GM23338 (cell line): Measurements from ENCODE around the gene CHPF. TPM values are rescaled to one million over a fixed set of nuclear protein-coding genes. Genes with fewer than 3 reads are reported as not detected.
A peak's percentile ranks its signal among the peaks of the same experiment; 100 is the strongest.

ENCODE experiments used
- ATAC-seq: fragments of 200-7000 bp; cut with Tn5 transposase; 3 replicates; pipeline ENCODE4 v1.9.1; 2020
- DNase-seq: peaks from one replicate; pipeline ENCODE4 v3.0.0-alpha.2; 2015; ENCODE audit warnings: low spot score
- H2AFZ ChIP-seq: fragments of 200-600 bp; sonication (generic); 2 replicates; pipeline ENCODE4 v1.8.0; 2016; ENCODE audit warnings: antibody characterized with exemption, mild to moderate bottlenecking, moderate library complexity
- H3F3A ChIP-seq: fragments of 200-600 bp; sonication (generic); replicated peaks from 2 replicates; pipeline ENCODE4 v1.8.0; 2017; ENCODE audit warnings: antibody characterized with exemption, mixed run types, low read depth
- H3K27ac ChIP-seq: fragments of 200-600 bp; sonication (generic); 2 replicates; pipeline ENCODE4 v1.6.1; 2016; ENCODE audit warnings: low read depth
- H3K27me3 ChIP-seq: fragments of 200-600 bp; sonication (generic); 2 replicates; pipeline ENCODE4 v1.8.0; 2016; ENCODE audit warnings: mild to moderate bottlenecking, mixed run types, moderate library complexity; ENCODE audit not compliant: insufficient read depth
- H3K36me3 ChIP-seq: fragments of 200-600 bp; sonication (generic); 2 replicates; pipeline ENCODE4 v1.8.0; 2016; ENCODE audit warnings: mild to moderate bottlenecking; ENCODE audit not compliant: insufficient read depth
- H3K4me1 ChIP-seq: fragments of 200-600 bp; sonication (generic); 2 replicates; pipeline ENCODE4 v1.8.0; 2016; ENCODE audit warnings: mild to moderate bottlenecking, moderate library complexity; ENCODE audit not compliant: insufficient read depth
- H3K4me2 ChIP-seq: fragments of 200-600 bp; sonication (generic); 2 replicates; pipeline ENCODE4 v1.7.1; 2017; ENCODE audit warnings: mixed run types
- H3K4me3 ChIP-seq: fragments of 200-600 bp; sonication (generic); 2 replicates; pipeline ENCODE4 v1.6.1; 2016; ENCODE audit warnings: mixed run types
- H3K79me2 ChIP-seq: fragments of 200-600 bp; sonication (generic); replicated peaks from 2 replicates; pipeline ENCODE4 v1.8.0; 2017; ENCODE audit warnings: mild to moderate bottlenecking; ENCODE audit not compliant: insufficient read depth
- H3K9me2 ChIP-seq: fragments of 200-600 bp; sonication (generic); 2 replicates; pipeline ENCODE4 v1.8.0; 2017; ENCODE audit not compliant: insufficient read depth
- H4K20me1 ChIP-seq: fragments of 200-600 bp; sonication (generic); replicated peaks from 2 replicates; pipeline ENCODE4 v1.8.0; 2017; ENCODE audit warnings: mild to moderate bottlenecking; ENCODE audit not compliant: insufficient read depth
- H3K27ac Mint-ChIP-seq: 2 replicates; pipeline ENCODE4 v1.8.0; 2020; ENCODE audit warnings: inconsistent platforms, mild to moderate bottlenecking, moderate library complexity, mixed read lengths
- H3K27me3 Mint-ChIP-seq: 3 replicates; pipeline ENCODE4 v1.8.0; 2022; ENCODE audit warnings: low read depth, mild to moderate bottlenecking, moderate library complexity, mixed read lengths, inconsistent platforms; ENCODE audit not compliant: insufficient read depth, poor library complexity
- H3K36me3 Mint-ChIP-seq: 3 replicates; pipeline ENCODE4 v1.8.0; 2021; ENCODE audit warnings: low read depth, mild to moderate bottlenecking, inconsistent platforms, moderate library complexity, mixed read lengths
- H3K4me1 Mint-ChIP-seq: 3 replicates; pipeline ENCODE4 v1.8.0; 2020; ENCODE audit warnings: mild to moderate bottlenecking, inconsistent platforms, mixed read lengths
- H3K4me3 Mint-ChIP-seq: 3 replicates; pipeline ENCODE4 v1.8.0; 2021; ENCODE audit warnings: moderate library complexity, mild to moderate bottlenecking, inconsistent platforms, mixed read lengths
- H3K9me3 Mint-ChIP-seq: 3 replicates; pipeline ENCODE4 v1.8.0; 2020; ENCODE audit warnings: moderate library complexity, mild to moderate bottlenecking, inconsistent platforms, mixed read lengths
- EZH2 ChIP-seq: fragments of 200-600 bp; sonication (generic); IDR thresholded peaks from one replicate; pipeline ENCODE4 v1.8.0; 2017; ENCODE audit warnings: antibody characterized with exemption, mild to moderate bottlenecking, low read depth; ENCODE audit not compliant: unreplicated experiment
- NANOG ChIP-seq: IDR thresholded peaks from 2 replicates; pipeline ENCODE4 v1.6.1; 2016; ENCODE audit warnings: antibody characterized with exemption, borderline replicate concordance
- POLR2AphosphoS5 ChIP-seq: IDR thresholded peaks from 2 replicates; pipeline ENCODE4 v1.6.1; 2016; ENCODE audit warnings: antibody characterized with exemption, low read depth
- STAT1 ChIP-seq: IDR thresholded peaks from one replicate; pipeline ENCODE4 v1.6.1; 2016; ENCODE audit warnings: antibody characterized with exemption; ENCODE audit not compliant: unreplicated experiment
- ZNF114 ChIP-seq: fragments of 250-450 bp; sonication (Bioruptor Pico); IDR thresholded peaks from 2 replicates; pipeline ENCODE4 v1.5.0; 2020; ENCODE audit warnings: mild to moderate bottlenecking, moderate library complexity
- ZNF331 ChIP-seq: fragments of 250-450 bp; sonication (Bioruptor Pico); IDR thresholded peaks from 2 replicates; pipeline ENCODE4 v1.5.0; 2020; ENCODE audit warnings: low read depth, mild to moderate bottlenecking, moderate library complexity
- polyA plus RNA-seq: library from polyadenylated mRNA; unstranded; fragments of >200 nt; fragmentation: Nextera tagmentation; extraction: Ambion mirVana; gene quantifications from 2 replicates; pipeline ENCODE4 v1.2.1, GENCODE V29; 2016
- total RNA-seq: library from RNA; depleted of rRNA; stranded (reverse); fragments of >200 nt; shearing (Covaris generic); gene quantifications from 2 replicates; pipeline ENCODE4 v1.2.3, GENCODE V29; 2014
- TF ChIP-seq, protein P1 (sequence below), 2 experiments: fragments of 200-600 bp in 1 of 2; sonication (generic) in 1 of 2; conservative IDR thresholded peaks; 2 replicates each; pipeline versions ENCODE4 v1.5.1 to v1.6.1; 2016 to 2017; ENCODE audit warnings: antibody characterized with exemption in 2 of 2, low read depth in 2 of 2, mild to moderate bottlenecking in 2 of 2, moderate library complexity in 1 of 2
- TF ChIP-seq, protein P2 (sequence below): IDR thresholded peaks from 2 replicates; pipeline ENCODE4 v1.6.1; 2016; ENCODE audit warnings: antibody characterized with exemption
- TF ChIP-seq, protein P3 (sequence below): fragments of 250-450 bp; sonication (Bioruptor Pico); IDR thresholded peaks from 2 replicates; pipeline ENCODE4 v1.5.0; 2020; ENCODE audit warnings: mild to moderate bottlenecking, moderate library complexity

CHPF gene
- total and polyA plus RNA-seq, 2 experiments from 2014 or later, result 36.5 to 252 TPM

DNA sequence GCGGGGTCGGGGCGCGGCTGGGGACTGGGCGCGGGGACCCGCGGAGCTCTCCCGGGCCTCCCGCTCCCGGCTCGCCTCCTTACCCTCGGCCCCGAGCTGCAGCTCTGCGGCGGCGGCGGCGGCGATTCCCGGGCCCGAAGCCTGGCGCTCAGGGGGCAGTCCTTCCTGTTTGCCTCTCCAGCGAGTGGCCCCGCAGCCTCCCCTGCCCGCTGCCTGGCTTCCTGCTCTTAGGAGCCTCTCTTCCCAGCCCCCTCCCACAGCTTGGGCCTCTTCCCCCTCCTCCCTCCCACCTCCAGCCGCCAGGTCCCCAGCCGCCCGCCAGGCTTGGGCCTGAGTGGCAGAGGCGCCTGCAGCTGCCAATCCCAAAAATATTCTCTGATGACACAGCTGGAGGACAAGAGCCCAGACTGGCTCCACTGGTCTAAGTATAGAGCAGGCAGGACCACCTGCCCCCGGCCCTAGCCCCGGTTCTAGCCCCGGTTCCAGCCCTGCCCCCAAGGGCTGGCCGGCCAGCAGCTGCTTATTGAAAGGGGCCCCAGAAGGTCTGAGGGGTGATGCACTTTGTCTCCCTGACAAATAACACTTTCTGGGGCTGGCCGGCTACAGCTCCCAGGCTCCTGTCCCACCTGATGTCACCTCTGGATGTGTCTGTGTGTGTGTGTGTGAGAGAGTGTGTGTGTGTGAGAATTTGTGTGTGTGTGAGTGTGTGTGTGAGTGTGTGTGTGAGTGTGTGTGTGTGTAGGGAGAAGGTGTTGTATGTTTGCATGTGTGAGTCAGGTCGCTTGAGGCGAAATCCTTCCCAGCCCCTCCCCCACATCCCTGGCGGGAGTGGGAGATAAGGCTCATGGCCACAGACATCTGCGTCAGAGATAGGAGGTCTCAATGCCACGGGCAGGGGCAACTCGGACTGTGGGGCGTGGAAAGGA lies 28.0 kb upstream of the CHPF start, which contains the start of gene OBSL1:
Gene OBSL1, minus strand, starts transcription at position 229 of the 926 bp plus-strand sequence. CDS start 307 bp downstream, outside the sequence.
- H3K79me2 ChIP-seq, result peaks cover 10% of the 10 kb centered on the region; the same call in 1 of the 2 replicates
- Mint-ChIP-seq H3K27ac (peak within 1 kb of the TSS; percentile 90), H3K4me1 (peaks cover 46% of the 10 kb centered on the region), H3K27me3 (peaks cover 30% of the 10 kb centered on the region), H3K4me3 (peak within 1 kb of the TSS; percentile 79), H3K9me3 (peaks cover 2% of the 10 kb centered on the region; the same call in 1 of the 3 replicates), H3K36me3 (peaks cover 35% of the 10 kb centered on the region)
- peak within 1 kb of the TSS; percentile 91 for H3K27ac ChIP-seq
- H3K9me2 ChIP-seq, result 0 out of 2 replicates have a peak, but pooled peaks cover 4% of the 10 kb centered on the region
- peaks cover 42% of the 10 kb centered on the region for H3K4me1 ChIP-seq
- H2AFZ ChIP-seq, result peak within 1 kb of the TSS; percentile 14; the same call in 1 of the 2 replicates
- no peaks in the 10 kb centered on the region for H3K36me3 ChIP-seq
- H4K20me1 ChIP-seq, result no peaks in the 10 kb centered on the region
- DNase-seq (peak; percentile 95), ATAC-seq (peak; percentile 75)
- H3F3A ChIP-seq, result peaks cover 18% of the 10 kb centered on the region
- H3K4me3 ChIP-seq, result peak within 1 kb of the TSS; percentile 71
- H3K27me3 ChIP-seq, result peaks cover 13% of the 10 kb centered on the region
- TF ChIP-seq, protein P1, sequence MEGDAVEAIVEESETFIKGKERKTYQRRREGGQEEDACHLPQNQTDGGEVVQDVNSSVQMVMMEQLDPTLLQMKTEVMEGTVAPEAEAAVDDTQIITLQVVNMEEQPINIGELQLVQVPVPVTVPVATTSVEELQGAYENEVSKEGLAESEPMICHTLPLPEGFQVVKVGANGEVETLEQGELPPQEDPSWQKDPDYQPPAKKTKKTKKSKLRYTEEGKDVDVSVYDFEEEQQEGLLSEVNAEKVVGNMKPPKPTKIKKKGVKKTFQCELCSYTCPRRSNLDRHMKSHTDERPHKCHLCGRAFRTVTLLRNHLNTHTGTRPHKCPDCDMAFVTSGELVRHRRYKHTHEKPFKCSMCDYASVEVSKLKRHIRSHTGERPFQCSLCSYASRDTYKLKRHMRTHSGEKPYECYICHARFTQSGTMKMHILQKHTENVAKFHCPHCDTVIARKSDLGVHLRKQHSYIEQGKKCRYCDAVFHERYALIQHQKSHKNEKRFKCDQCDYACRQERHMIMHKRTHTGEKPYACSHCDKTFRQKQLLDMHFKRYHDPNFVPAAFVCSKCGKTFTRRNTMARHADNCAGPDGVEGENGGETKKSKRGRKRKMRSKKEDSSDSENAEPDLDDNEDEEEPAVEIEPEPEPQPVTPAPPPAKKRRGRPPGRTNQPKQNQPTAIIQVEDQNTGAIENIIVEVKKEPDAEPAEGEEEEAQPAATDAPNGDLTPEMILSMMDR (conservative IDR thresholded peaks at IDR 0.05; ENCODE audit: low read depth in 2 of 2), result no peak
- TF ChIP-seq, protein P2, sequence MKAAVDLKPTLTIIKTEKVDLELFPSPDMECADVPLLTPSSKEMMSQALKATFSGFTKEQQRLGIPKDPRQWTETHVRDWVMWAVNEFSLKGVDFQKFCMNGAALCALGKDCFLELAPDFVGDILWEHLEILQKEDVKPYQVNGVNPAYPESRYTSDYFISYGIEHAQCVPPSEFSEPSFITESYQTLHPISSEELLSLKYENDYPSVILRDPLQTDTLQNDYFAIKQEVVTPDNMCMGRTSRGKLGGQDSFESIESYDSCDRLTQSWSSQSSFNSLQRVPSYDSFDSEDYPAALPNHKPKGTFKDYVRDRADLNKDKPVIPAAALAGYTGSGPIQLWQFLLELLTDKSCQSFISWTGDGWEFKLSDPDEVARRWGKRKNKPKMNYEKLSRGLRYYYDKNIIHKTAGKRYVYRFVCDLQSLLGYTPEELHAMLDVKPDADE, result peak; percentile 34; the same call in 1 of the 2 replicates
- TF ChIP-seq NANOG (no peak), POLR2AphosphoS5 (peak; percentile 68)
- H3K4me2 ChIP-seq, result peak within 1 kb of the TSS; percentile 89

DNA sequence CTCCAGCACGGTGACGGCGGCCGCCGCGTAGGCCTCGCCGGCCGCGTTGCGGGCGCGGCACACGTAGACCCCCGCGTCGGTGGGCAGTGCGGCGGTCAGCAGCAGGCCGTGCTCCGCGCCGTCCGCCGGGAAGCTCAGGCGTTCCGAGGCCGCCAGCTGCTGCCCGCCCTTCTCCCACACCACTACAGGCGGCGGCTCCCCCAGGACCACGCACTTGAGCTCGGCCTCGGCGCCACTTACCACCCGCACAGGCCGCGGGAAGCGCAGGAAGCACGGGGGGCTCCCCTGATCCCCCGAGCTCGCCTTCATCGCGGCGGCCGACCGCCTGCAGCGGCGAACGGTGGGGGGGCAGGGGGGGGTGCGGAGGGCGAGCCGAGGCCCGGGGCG lies 27.3 kb upstream of the CHPF start:
- peaks cover 41% of the 10 kb centered on the region for H3K4me1 ChIP-seq
- H3K4me2 ChIP-seq, result peak overlapping the region; percentile 89
- DNase-seq (no peak), ATAC-seq (peak; percentile 4; the same call in 2 of the 3 replicates)
- H3F3A ChIP-seq, result peaks cover 23% of the 10 kb centered on the region
- peaks cover 13% of the 10 kb centered on the region for H3K27me3 ChIP-seq
- H3K79me2 ChIP-seq, result peaks cover 10% of the 10 kb centered on the region; the same call in 1 of the 2 replicates
- peaks cover 33% of the 10 kb centered on the region for H3K27me3 Mint-ChIP-seq
- peaks cover 42% of the 10 kb centered on the region for H3K36me3 Mint-ChIP-seq
- H3K27ac ChIP-seq, result no peak overlapping the region
- H3K4me3 Mint-ChIP-seq, result peak overlapping the region; percentile 60; the same call in 2 of the 3 replicates
- no peaks in the 10 kb centered on the region; the same call in 1 of the 2 replicates for H3K36me3 ChIP-seq
- H4K20me1 ChIP-seq, result no peaks in the 10 kb centered on the region
- peaks cover 2% of the 10 kb centered on the region; the same call in 1 of the 3 replicates for H3K9me3 Mint-ChIP-seq
- H2AFZ ChIP-seq, result no peak overlapping the region
- H3K4me1 Mint-ChIP-seq, result peaks cover 46% of the 10 kb centered on the region
- peak overlapping the region; percentile 71 for H3K4me3 ChIP-seq
- H3K27ac Mint-ChIP-seq, result no peak overlapping the region
- H3K9me2 ChIP-seq, result 0 out of 2 replicates have a peak, but pooled peaks cover 4% of the 10 kb centered on the region
- TF ChIP-seq, protein P3, sequence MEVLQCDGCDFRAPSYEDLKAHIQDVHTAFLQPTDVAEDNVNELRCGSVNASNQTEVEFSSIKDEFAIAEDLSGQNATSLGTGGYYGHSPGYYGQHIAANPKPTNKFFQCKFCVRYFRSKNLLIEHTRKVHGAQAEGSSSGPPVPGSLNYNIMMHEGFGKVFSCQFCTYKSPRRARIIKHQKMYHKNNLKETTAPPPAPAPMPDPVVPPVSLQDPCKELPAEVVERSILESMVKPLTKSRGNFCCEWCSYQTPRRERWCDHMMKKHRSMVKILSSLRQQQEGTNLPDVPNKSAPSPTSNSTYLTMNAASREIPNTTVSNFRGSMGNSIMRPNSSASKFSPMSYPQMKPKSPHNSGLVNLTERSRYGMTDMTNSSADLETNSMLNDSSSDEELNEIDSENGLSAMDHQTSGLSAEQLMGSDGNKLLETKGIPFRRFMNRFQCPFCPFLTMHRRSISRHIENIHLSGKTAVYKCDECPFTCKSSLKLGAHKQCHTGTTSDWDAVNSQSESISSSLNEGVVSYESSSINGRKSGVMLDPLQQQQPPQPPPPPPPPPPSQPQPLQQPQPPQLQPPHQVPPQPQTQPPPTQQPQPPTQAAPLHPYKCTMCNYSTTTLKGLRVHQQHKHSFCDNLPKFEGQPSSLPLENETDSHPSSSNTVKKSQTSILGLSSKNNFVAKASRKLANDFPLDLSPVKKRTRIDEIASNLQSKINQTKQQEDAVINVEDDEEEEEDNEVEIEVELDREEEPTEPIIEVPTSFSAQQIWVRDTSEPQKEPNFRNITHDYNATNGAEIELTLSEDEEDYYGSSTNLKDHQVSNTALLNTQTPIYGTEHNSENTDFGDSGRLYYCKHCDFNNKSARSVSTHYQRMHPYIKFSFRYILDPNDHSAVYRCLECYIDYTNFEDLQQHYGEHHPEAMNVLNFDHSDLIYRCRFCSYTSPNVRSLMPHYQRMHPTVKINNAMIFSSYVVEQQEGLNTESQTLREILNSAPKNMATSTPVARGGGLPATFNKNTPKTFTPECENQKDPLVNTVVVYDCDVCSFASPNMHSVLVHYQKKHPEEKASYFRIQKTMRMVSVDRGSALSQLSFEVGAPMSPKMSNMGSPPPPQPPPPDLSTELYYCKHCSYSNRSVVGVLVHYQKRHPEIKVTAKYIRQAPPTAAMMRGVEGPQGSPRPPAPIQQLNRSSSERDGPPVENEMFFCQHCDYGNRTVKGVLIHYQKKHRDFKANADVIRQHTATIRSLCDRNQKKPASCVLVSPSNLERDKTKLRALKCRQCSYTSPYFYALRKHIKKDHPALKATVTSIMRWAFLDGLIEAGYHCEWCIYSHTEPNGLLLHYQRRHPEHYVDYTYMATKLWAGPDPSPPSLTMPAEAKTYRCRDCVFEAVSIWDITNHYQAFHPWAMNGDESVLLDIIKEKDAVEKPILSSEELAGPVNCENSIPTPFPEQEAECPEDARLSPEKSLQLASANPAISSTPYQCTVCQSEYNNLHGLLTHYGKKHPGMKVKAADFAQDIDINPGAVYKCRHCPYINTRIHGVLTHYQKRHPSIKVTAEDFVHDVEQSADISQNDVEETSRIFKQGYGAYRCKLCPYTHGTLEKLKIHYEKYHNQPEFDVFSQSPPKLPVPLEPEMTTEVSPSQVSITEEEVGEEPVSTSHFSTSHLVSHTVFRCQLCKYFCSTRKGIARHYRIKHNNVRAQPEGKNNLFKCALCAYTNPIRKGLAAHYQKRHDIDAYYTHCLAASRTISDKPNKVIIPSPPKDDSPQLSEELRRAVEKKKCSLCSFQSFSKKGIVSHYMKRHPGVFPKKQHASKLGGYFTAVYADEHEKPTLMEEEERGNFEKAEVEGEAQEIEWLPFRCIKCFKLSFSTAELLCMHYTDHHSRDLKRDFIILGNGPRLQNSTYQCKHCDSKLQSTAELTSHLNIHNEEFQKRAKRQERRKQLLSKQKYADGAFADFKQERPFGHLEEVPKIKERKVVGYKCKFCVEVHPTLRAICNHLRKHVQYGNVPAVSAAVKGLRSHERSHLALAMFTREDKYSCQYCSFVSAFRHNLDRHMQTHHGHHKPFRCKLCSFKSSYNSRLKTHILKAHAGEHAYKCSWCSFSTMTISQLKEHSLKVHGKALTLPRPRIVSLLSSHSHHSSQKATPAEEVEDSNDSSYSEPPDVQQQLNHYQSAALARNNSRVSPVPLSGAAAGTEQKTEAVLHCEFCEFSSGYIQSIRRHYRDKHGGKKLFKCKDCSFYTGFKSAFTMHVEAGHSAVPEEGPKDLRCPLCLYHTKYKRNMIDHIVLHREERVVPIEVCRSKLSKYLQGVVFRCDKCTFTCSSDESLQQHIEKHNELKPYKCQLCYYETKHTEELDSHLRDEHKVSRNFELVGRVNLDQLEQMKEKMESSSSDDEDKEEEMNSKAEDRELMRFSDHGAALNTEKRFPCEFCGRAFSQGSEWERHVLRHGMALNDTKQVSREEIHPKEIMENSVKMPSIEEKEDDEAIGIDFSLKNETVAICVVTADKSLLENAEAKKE, result no peak
- TF ChIP-seq ZNF331 (CRISPR knock-in tag) (no peak), EZH2 (no peak), ZNF114 (CRISPR knock-in tag) (no peak), STAT1 (no peak)
- TF ChIP-seq, protein P2, result no peak
